ENCODE measurements around the gene VPS35. TPM values are rescaled to one million over a fixed set of nuclear protein-coding genes. Genes with fewer than 3 reads are reported as not detected.
"Not testable (repeated sequence)": the region's sequence is repeated elsewhere in the genome, so short reads cannot be mapped to it uniquely, and the experiment has no call there.

Gene VPS35
- total RNA-seq, 4 donors from 2014 or later = 37.2 to 77.0 (median 64.4) TPM

- peak in 1 of 2 donors; percentile 44 for DNase-seq (ENCODE audit: low spot score in 2 of 2)
- intact Hi-C loops (cut with DNase I; ENCODE audit: low total_unique reads) = no loop called here
- H3K4me3 ChIP-seq (ENCODE audit: low read depth, poor library complexity, severe bottlenecking) = peak overlapping the region; percentile 89
- WGBS, 2 donors = 3 to 4% methylated on average over 14 of the region's 14 CpGs
- no peak for TF ChIP-seq POLR2A (IDR thresholded peaks at IDR 0.05)
Measured at GRCh38 chr16:46688101-46688653, 801 bp downstream of the VPS35 start.

GRCh38 chr16:46687486-46687885 is 1.5 kb downstream of the VPS35 start:
- no peak overlapping the region for H3K4me3 ChIP-seq (ENCODE audit: low read depth, poor library complexity, severe bottlenecking)
- DNase-seq (ENCODE audit: low spot score in 2 of 2) = no peak
- 63 to 66% methylated on average over 9 of the region's 9 CpGs for WGBS, 2 donors
- TF ChIP-seq POLR2A (IDR thresholded peaks at IDR 0.05) = no peak
- no peak for TF ChIP-seq CTCF (IDR thresholded peaks at IDR 0.05)
- intact Hi-C loops (cut with DNase I; ENCODE audit: low total_unique reads) = no loop called here

GRCh38 chr16:46686815-46687473 is 2.0 kb downstream of the VPS35 start:
- intact Hi-C loops (cut with DNase I; ENCODE audit: low total_unique reads) = no loop called here
- no peak overlapping the region for H3K4me3 ChIP-seq (ENCODE audit: low read depth, poor library complexity, severe bottlenecking)
- 41 to 46% methylated on average over 5 of the region's 5 CpGs for WGBS, 2 donors

GRCh38 chr16:46681867-46682266 is 7.1 kb downstream of the VPS35 start:
- WGBS, 2 donors = 88 to 90% methylated on average over 2 of the region's 2 CpGs
- DNase-seq (ENCODE audit: low spot score in 2 of 2); H3K4me3 ChIP-seq (ENCODE audit: low read depth, poor library complexity, severe bottlenecking); intact Hi-C loops (cut with DNase I; ENCODE audit: low total_unique reads): not testable (repeated sequence)

More at GRCh38 chr16:46686815-46687473, 2.0 kb downstream of the VPS35 start:
- no peak for TF ChIP-seq POLR2A (IDR thresholded peaks at IDR 0.05)
- TF ChIP-seq CTCF (IDR thresholded peaks at IDR 0.05) = no peak
- no peak for DNase-seq (ENCODE audit: low spot score in 2 of 2)

- DNase-seq (ENCODE audit: low spot score in 2 of 2); H3K4me3 ChIP-seq (ENCODE audit: low read depth, poor library complexity, severe bottlenecking); intact Hi-C loops (cut with DNase I; ENCODE audit: low total_unique reads): not testable (repeated sequence)
- WGBS, 2 donors = 94 to 100% methylated on average over 1 of the region's 1 CpG
Measured at GRCh38 chr16:46677943-46678342, 11.0 kb downstream of the VPS35 start.

- no peak for TF ChIP-seq POLR2A (IDR thresholded peaks at IDR 0.05)
- TF ChIP-seq CTCF (IDR thresholded peaks at IDR 0.05) = peak in 1 of 3 donors; percentile 25
- no peak for DNase-seq (ENCODE audit: low spot score in 2 of 2)
- intact Hi-C loops (cut with DNase I; ENCODE audit: low total_unique reads) = no loop called here
- 71 to 72% methylated on average over 6 of the region's 6 CpGs for WGBS, 2 donors
- no peak overlapping the region for H3K4me3 ChIP-seq (ENCODE audit: low read depth, poor library complexity, severe bottlenecking)
Measured at GRCh38 chr16:46673320-46674013, 15.5 kb downstream of the VPS35 start.

GRCh38 chr16:46662123-46662522 is 26.9 kb downstream of the VPS35 start:
- no peak for DNase-seq (ENCODE audit: low spot score in 2 of 2)
- intact Hi-C loops (cut with DNase I; ENCODE audit: low total_unique reads) = no loop called here
- TF ChIP-seq POLR2A (IDR thresholded peaks at IDR 0.05) = no peak
- TF ChIP-seq CTCF (IDR thresholded peaks at IDR 0.05) = no peak

More at GRCh38 chr16:46662123-46662522, 26.9 kb downstream of the VPS35 start:
- no peak overlapping the region for H3K4me3 ChIP-seq (ENCODE audit: low read depth, poor library complexity, severe bottlenecking)
- WGBS, 2 donors = 64 to 70% methylated on average over 4 of the region's 4 CpGs
